ENCODE results near the gene PLA2G2C. TPM values are rescaled to one million over a fixed set of nuclear protein-coding genes. Genes with fewer than 3 reads are reported as not detected.

Gene PLA2G2C
- total and polyA plus RNA-seq, 4 donors, result not detected

DNA sequence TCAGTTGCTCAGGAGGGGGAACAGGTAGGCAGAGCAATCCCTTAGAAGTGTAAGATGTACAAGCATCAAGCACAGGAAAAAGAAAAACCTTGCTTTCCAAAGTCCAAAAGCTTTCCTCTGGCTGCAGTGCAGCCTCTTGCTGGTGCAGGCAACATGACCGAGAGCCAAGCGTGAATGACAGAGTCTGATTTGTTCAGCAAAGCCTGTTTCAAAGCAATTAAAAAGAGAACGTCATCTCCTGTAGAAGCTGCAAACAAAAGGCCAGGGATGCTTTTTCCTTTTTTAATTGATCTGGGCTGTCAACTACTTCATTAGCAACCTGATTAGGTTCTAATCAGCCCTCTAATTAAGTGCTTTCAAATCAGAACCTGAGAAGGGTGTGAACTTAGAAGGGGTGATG is 38.2 kb upstream of the PLA2G2C start:
- WGBS, result 76% methylated on average over 3 of the region's 3 CpGs
- TF ChIP-seq JUND (IDR thresholded peaks at IDR 0.05), result no peak
- TF ChIP-seq SP1 (IDR thresholded peaks at IDR 0.05), result no peak
- TF ChIP-seq GABPA (IDR thresholded peaks at IDR 0.05 in 1 of 2, conservative IDR thresholded peaks at IDR 0.05 in 1 of 2), result no peak
- TF ChIP-seq RAD21 (IDR thresholded peaks at IDR 0.05), result no peak
- TF ChIP-seq, protein P1, sequence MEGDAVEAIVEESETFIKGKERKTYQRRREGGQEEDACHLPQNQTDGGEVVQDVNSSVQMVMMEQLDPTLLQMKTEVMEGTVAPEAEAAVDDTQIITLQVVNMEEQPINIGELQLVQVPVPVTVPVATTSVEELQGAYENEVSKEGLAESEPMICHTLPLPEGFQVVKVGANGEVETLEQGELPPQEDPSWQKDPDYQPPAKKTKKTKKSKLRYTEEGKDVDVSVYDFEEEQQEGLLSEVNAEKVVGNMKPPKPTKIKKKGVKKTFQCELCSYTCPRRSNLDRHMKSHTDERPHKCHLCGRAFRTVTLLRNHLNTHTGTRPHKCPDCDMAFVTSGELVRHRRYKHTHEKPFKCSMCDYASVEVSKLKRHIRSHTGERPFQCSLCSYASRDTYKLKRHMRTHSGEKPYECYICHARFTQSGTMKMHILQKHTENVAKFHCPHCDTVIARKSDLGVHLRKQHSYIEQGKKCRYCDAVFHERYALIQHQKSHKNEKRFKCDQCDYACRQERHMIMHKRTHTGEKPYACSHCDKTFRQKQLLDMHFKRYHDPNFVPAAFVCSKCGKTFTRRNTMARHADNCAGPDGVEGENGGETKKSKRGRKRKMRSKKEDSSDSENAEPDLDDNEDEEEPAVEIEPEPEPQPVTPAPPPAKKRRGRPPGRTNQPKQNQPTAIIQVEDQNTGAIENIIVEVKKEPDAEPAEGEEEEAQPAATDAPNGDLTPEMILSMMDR (IDR thresholded peaks at IDR 0.05; ENCODE audit: low read depth, low read length, missing input control), result no peak
- TF ChIP-seq, protein P2, sequence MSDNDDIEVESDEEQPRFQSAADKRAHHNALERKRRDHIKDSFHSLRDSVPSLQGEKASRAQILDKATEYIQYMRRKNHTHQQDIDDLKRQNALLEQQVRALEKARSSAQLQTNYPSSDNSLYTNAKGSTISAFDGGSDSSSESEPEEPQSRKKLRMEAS (IDR thresholded peaks at IDR 0.05), result no peak
- TF ChIP-seq TAF1 (conservative IDR thresholded peaks at IDR 0.05), result no peak
- no peak for TF ChIP-seq YY1 (IDR thresholded peaks at IDR 0.05)
- TF ChIP-seq FOXA2 (IDR thresholded peaks at IDR 0.05), result no peak
- TF ChIP-seq, protein P3, sequence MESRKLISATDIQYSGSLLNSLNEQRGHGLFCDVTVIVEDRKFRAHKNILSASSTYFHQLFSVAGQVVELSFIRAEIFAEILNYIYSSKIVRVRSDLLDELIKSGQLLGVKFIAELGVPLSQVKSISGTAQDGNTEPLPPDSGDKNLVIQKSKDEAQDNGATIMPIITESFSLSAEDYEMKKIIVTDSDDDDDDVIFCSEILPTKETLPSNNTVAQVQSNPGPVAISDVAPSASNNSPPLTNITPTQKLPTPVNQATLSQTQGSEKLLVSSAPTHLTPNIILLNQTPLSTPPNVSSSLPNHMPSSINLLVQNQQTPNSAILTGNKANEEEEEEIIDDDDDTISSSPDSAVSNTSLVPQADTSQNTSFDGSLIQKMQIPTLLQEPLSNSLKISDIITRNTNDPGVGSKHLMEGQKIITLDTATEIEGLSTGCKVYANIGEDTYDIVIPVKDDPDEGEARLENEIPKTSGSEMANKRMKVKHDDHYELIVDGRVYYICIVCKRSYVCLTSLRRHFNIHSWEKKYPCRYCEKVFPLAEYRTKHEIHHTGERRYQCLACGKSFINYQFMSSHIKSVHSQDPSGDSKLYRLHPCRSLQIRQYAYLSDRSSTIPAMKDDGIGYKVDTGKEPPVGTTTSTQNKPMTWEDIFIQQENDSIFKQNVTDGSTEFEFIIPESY (IDR thresholded peaks at IDR 0.05), result no peak
- no peak for TF ChIP-seq HNF4G (IDR thresholded peaks at IDR 0.05)
- no peak for TF ChIP-seq NR2F2 (IDR thresholded peaks at IDR 0.05)
- no peak for TF ChIP-seq EGR1 (IDR thresholded peaks at IDR 0.05; ENCODE audit: low read depth in 2 of 2)
- TF ChIP-seq, protein P4, sequence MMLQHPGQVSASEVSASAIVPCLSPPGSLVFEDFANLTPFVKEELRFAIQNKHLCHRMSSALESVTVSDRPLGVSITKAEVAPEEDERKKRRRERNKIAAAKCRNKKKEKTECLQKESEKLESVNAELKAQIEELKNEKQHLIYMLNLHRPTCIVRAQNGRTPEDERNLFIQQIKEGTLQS (IDR thresholded peaks at IDR 0.05), result no peak
- no peak for TF ChIP-seq HNF4A (conservative IDR thresholded peaks at IDR 0.05)
- TF ChIP-seq, protein P5, sequence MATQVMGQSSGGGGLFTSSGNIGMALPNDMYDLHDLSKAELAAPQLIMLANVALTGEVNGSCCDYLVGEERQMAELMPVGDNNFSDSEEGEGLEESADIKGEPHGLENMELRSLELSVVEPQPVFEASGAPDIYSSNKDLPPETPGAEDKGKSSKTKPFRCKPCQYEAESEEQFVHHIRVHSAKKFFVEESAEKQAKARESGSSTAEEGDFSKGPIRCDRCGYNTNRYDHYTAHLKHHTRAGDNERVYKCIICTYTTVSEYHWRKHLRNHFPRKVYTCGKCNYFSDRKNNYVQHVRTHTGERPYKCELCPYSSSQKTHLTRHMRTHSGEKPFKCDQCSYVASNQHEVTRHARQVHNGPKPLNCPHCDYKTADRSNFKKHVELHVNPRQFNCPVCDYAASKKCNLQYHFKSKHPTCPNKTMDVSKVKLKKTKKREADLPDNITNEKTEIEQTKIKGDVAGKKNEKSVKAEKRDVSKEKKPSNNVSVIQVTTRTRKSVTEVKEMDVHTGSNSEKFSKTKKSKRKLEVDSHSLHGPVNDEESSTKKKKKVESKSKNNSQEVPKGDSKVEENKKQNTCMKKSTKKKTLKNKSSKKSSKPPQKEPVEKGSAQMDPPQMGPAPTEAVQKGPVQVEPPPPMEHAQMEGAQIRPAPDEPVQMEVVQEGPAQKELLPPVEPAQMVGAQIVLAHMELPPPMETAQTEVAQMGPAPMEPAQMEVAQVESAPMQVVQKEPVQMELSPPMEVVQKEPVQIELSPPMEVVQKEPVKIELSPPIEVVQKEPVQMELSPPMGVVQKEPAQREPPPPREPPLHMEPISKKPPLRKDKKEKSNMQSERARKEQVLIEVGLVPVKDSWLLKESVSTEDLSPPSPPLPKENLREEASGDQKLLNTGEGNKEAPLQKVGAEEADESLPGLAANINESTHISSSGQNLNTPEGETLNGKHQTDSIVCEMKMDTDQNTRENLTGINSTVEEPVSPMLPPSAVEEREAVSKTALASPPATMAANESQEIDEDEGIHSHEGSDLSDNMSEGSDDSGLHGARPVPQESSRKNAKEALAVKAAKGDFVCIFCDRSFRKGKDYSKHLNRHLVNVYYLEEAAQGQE (IDR thresholded peaks at IDR 0.05), result no peak
- no peak for TF ChIP-seq RXRA (IDR thresholded peaks at IDR 0.05)
- TF ChIP-seq FOXA1 (IDR thresholded peaks at IDR 0.05), result no peak
- Histone ChIP-seq H3K27ac (ENCODE audit: low read depth in 1 of 2, low read length in 2 of 2) (no peak overlapping the region), H3K4me1 (ENCODE audit: control insufficient read depth in 4 of 4, insufficient read depth in 4 of 4, low read length in 3 of 4) (no peaks in the 10 kb centered on the region), H3K9ac (ENCODE audit: low read depth in 1 of 2, low read length in 2 of 2) (no peak overlapping the region), H3K9me3 (ENCODE audit: control insufficient read depth in 4 of 4, low read length in 3 of 4) (no peaks in the 10 kb centered on the region), H3K36me3 (ENCODE audit: control insufficient read depth in 4 of 4, insufficient read depth in 3 of 4, low read depth in 1 of 4, low read length in 3 of 4) (no peaks in the 10 kb centered on the region), H3K27me3 (ENCODE audit: control insufficient read depth in 4 of 4, insufficient read depth in 4 of 4, low read length in 3 of 4) (peaks cover 0 to 3% (median 0%) of the 10 kb centered on the region in 4 donors), H3K4me3 (ENCODE audit: low read depth in 1 of 3, low read length in 3 of 3) (no peak overlapping the region)
- DNase-seq (ENCODE audit: low spot score), result no peak
